Dermis microvascular lymphatic vessel endothelial cell (primary cell): Measurements from ENCODE around the gene STK32B. TPM values are rescaled to one million over a fixed set of nuclear protein-coding genes. Genes with fewer than 3 reads are reported as not detected.
A peak's percentile ranks its signal among the peaks of the same experiment; 100 is the strongest.
"Not testable (repeated sequence)": the region's sequence is repeated elsewhere in the genome, so short reads cannot be mapped to it uniquely, and the experiment has no call there.

Experiments used
- DNase-seq, 2 donors: peaks; one replicate each; pipeline versions ENCODE4 v3.0.0 to v3.0.0-alpha.2; 2010; ENCODE audit warnings: low read depth in 2 of 2
- total RNA-seq: library from RNA; depleted of rRNA; stranded (reverse); fragments of >200 nt; gene quantifications from 2 replicates; pipeline ENCODE4 v1.2.1, GENCODE V29; 2014

The STK32B gene
- total RNA-seq, 1 donor from 2014 or later = 23.1 TPM

DNA sequence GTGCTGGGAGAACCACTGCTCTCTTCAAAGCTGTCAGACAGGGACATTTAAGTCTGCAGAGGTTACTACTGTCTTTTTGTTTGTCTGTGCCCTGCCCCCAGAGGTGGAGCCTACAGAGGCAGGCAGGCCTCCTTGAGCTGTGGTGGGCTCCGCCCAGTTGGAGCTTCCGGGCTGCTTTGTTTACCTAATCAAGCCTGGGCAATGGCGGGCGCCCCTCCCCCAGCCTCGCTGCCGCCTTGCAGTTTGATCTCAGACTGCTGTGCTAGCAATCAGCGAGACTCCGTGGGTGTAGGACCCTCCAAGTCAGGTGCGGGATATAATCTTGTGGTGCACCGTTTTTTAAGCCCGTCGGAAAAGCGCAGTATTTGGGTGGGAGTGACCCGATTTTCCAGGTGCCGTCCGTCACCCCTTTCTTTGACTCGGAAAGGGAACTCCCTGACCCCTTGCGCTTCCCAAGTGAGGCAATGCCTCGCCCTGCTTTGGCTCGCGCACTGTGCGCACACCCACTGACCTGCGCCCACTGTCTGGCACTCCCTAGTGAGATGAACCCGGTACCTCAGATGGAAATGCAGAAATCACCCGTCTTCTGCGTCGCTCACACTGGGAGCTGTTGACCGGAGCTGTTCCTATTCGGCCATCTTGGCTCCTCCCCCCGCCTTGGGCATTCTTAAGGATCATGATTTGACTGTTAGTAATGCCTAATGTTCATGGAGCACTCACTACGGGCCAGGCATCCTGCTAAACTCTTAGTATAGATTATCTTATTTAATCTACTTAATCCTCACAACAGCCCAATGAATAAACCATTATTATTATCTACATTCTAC lies 392.9 kb downstream of the STK32B start:
- DNase-seq = not testable (repeated sequence)

DNA sequence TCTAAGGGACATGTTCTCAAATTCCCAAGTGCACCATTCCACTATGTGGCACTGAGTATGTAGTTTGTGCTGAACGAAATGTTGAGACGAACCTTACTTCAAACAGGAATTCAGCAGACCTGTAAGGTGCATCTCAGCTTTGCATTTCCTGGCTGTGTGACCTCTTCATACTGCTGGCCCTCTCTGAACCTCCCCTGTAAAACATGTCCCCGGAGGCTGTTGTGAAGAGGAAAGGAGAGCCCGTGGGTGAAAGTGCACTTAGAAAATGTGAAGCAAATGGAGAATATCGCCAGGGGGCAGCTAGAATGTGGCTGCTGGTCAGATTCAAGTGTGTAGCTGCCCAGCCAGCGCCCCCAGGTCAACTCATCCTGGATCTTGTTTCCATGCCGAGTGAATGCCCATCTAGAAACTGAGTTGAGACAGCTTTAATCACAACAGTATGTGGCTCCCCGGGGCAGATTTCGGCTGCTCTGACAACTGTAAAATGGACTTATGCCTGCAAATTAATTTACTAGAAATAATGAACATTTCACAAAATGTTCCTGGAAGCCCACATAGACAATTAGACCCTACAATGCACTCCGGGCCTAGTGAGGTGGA lies 393.7 kb downstream of the STK32B start:
- DNase-seq = no peak

DNA sequence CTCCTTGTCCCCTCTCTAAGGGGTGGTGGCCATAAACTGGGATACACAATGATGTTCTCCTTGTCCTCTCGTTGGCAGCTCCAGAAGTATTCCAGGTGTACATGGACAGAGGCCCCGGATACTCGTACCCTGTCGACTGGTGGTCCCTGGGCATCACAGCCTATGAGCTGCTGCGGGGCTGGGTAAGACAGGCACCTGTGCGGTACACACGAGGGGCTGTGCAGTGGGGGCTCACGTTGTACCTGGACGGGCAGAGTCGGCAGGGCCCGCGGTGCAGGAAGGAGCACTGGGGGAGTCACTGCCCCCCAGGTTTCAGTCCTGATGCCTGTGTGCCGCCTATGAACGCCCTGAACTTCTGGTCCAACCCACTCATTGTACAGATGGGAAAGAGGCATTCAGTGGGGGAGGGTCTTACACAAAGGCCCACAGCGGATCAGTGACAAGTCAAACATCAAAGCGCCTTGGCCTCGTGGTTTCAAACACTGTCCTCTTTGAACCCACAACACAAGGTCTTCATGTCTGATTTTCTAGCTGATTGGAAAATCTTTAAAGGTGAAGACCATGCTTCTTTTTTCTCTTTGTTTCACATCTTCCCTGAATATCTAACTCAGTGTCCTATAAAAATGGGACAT lies 395.4 kb downstream of the STK32B start:
- DNase-seq = no peak

DNA sequence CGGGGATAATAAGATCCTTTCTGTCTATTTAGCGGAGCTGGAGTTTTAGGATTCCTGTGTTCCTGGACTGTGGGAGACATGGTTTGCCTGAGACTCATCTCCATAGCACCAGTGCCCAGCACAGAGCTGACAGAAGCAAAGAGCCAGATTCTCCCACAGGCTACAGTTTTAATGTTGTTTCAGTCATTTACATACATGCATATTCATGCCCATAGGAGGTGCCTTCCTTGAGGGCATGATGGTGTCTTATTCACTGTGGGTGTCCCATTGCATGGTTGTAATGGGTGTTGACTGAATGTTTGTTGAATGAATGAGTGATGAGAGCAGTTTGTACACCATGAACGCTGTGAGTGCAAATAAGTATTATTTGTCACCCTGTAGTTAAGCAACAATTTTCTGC lies 396.5 kb downstream of the STK32B start:
- DNase-seq = no peak

- DNase-seq = no peak
Measured at GRCh38 chr4:5448221-5448620, 396.9 kb downstream of the STK32B start.

DNA sequence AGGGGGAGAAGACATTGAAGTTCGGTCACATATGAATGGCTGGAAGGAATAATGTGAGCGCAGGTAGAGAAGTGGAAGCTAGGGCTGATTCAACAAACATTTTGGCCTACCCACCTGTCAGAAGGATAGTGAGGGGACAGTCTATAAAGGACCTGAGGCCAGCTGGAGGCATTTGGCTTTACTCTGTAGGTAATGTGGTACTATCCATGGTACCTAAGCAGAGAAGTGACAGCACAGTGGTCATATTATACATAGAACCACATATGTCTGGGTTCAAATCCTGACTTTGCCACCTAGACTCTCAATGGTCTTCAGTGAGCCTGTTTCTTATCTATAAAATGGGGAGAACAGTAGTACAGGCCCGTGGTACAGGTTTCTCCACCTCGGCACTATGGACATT lies 400.0 kb downstream of the STK32B start:
- DNase-seq = no peak

DNA sequence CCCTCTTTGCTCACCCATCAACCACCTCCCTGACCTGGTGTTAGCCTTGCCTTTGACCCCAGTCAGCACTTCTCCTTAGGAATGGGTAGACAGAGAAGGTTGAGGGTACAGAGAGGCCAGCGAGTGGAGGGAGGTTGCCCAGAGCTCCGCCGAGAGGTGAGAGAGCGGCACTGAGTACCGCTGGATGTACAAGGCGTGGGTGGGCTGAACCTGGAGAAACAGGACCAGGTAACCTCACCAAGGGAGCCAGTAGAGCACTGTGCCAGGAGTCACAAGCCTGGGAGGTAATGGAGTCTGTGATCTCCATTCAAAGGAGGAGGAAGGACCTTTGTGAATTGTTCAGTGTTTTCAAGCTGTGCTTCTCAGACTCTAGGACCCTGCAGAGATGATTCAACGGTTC lies 400.9 kb downstream of the STK32B start:
- no peak for DNase-seq

DNA sequence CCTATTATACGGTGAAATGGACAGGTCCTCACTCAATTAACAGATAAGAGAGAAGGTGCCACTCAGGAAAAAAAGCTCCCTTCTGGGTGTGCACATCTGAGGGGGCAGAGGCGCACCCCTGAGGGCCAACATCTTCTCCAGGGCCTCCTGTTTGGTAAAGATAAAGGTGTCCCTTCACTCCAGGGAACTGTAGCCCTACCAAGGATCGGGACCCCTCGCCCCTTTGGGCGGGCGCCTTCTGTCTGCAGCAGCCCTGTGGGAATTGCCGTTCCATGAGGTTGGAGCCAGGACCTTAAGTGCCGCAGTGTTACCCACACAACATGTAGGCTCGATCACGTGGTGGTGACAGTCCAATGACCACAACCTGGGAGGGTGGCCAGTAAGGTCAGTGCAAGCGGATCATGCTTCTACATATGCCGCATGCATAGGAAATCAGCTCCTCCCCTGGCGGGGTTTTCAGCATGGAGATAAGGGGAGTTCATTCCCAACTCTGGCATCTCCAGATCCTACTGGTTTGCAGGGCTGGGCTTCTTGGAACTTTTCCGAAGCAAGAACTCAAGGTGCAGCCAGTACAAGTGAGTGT lies 403.8 kb downstream of the STK32B start:
- no peak for DNase-seq

GRCh38 chr4:5456296-5456845 lies 405.1 kb downstream of the STK32B start:
- DNase-seq = no peak

DNA sequence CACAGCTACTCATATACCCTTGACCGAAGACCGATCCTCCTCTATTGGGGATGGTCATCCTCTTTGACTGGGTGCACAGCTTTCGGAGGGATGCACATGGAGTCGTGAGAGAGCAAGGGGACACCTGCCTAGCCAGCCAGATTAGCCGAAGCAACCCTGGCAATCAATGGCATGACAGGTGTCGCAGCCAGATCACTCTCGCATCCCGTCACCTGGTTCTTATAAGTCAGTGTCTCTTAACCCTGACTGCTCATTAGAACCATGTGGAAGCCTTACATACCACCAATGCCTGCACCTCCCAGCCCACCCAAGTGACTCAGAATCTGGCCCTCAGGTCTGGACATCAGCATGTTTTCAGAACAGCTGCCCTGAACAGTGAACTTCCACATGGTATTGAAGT lies 407.4 kb downstream of the STK32B start:
- no peak for DNase-seq

GRCh38 chr4:5459236-5459635 lies 408.0 kb downstream of the STK32B start:
- no peak for DNase-seq

GRCh38 chr4:5460106-5460801 lies 409.0 kb downstream of the STK32B start:
- peak; percentile 16 to 52 for DNase-seq

- DNase-seq = no peak
Measured at GRCh38 chr4:5461477-5461876, 410.2 kb downstream of the STK32B start.

- no peak for DNase-seq
Measured at GRCh38 chr4:5462254-5462835, 411.1 kb downstream of the STK32B start.

DNA sequence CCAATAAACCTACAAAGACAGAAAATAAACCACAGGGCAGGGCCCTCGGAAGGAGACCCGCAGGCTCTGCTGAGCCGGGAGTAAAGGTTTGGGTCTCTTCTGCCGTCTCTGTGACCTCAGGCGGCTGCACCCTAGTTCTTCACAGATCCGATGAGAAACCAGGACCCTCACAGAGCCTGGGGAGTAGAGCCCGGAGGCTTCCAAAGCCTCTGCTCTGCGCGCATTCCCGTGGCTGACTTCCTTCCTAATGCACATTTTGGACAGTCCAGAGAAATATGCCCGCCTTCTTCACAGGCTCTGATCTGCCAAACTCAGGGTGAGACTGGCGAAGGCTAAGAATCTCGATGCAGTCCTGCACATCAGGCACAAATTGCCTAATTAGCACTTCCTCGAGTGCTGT lies 411.6 kb downstream of the STK32B start:
- DNase-seq = no peak

DNA sequence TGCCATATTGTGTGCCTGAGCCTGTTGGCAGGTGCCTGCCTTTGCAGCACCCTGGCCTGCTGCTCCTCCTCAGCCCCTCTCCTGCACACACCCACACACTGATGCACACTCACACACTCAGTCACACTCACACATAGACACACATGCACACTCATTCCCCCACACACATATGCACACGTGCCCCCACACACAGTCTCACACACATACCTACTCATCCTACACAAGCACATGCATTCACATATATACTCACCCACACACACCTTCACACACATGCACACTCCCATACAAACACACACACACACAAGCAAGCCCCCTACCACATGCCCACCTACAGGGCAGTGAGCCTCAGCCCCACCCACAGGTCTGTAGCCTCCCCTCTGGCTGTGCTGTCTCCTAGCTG lies 412.1 kb downstream of the STK32B start:
- DNase-seq = no peak

DNA sequence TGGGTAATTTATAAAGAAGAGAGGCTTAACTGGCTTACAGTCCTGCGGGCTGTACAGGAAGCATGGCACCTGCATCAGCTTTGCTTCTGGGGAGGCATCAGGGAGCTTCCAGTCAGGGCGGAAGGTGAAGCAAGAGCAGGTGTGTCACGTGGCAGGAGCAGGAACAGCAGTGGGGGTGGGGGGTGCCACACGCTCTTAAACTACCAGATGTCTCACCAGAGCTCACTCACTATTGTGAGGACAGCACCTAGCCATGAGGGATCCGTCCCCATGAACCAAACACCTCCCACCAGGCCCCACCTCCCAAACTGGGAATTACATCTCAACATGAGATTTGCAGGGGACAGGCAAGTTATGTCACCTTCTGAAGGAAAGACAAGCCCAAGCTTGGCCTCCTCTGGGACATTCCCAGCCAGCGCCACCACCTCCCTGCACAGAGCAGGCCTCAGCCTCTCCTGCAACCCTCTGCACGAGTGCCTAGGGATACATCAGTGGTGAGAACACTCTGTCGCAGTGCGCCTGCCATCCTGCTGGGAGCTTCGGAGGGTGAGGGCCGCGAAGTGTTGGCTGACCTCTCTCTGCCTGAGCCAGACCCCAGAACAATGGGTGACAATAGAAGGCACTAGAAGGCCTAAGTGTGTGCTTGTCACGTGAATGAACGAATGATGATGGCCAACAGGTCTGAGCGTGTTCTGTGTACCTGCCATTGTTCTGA lies 412.8 kb downstream of the STK32B start:
- no peak for DNase-seq

- no peak for DNase-seq
Measured at GRCh38 chr4:5465529-5465928, 414.2 kb downstream of the STK32B start.

GRCh38 chr4:5465956-5466355 lies 414.7 kb downstream of the STK32B start:
- DNase-seq = no peak

DNA sequence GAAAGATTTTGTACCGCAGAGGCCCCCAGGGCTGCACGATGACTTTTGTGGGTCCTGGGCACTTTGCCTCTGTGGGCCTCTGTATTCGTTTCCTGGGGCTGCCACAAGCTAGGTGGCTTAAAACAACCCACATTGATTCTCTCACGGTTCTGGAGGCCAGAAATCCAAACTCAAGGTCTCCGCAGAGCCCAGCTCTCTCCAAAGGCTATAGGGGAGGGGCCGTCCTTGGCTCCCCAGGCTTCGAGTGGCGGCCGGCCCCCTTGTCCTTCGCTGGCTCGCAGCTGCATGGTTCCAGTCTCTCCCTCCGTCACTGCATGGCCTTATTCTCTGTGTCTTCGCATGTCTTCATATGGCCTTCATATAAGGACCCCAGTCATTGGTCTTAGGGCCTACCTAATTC lies 415.8 kb downstream of the STK32B start:
- DNase-seq = no peak
